Activated CD4-positive, CD25-positive, alpha-beta regulatory T cell treated with anti-CD3 and anti-CD28 coated beads, Interleukin-2, amount 50 U/mL, for 72 hours (primary cell): ENCODE data around the gene PHACTR1.
"Not testable (repeated sequence)": the region's sequence is repeated elsewhere in the genome, so short reads cannot be mapped to it uniquely, and the experiment has no call there.

Experiments used
- DNase-seq: peaks from one replicate; pipeline ENCODE4 v3.0.0; 2021

Gene PHACTR1

DNA sequence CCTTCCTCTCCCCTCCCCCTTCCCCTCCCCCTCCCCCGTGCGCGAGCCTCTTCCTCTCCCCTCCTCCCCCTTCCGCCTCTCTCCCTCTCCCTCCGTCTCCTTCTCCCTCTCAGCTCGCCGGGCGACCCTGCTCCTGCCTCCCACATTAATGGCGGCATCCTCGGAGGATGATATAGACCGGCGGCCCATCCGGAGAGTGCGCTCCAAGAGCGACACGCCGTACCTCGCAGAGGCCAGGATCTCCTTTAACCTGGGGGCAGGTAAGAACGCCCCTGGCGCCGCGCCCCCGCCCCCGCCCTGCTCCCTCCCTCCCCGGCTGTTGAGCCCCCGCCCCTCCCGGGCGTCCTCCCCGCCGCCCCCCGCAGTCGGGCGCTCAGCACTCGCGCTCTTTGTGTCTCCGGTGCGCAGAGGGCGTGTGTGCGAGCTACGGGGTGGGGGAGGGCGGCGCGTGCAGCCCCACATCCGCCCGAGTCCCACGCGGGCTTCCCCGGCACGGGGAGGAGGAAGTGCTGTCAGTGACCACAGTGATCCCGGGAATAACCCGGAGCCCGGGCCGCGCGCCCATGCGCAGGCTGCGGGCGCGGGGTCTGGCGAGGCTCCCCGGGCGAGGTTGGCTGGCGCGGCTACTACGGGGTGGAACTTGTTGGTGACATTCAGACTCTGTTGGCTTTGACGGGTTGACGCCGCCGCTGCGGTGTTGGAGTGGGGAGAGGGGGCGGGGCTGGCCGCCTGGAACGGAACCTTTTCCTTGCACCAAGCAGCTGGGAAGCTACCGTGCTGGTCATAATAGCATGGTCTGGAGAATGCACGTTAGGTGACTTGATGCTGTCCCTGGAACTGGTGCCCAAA is 33.2 kb downstream of the PHACTR1 start:
- no peak for DNase-seq

DNA sequence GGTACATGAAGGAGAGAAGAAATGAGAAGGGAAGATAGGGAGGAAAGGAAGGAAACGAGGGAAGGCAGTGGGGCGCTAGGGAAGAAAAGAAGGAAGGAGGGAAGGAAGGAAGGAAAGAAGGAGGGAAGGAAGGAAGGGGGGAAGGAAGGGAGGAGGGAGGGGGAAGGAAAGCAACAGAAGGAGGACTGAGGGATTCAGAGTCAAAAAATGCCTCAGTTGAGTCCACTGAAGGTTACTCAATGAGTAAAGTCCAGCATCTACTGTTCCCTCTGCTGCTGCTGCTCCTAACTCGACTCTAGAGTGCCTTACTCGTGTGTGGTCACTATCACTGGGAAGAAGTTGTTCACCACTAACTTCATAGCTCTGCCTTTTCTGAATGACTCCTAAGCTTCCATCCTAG is 33.8 kb downstream of the PHACTR1 start:
- no peak for DNase-seq

DNA sequence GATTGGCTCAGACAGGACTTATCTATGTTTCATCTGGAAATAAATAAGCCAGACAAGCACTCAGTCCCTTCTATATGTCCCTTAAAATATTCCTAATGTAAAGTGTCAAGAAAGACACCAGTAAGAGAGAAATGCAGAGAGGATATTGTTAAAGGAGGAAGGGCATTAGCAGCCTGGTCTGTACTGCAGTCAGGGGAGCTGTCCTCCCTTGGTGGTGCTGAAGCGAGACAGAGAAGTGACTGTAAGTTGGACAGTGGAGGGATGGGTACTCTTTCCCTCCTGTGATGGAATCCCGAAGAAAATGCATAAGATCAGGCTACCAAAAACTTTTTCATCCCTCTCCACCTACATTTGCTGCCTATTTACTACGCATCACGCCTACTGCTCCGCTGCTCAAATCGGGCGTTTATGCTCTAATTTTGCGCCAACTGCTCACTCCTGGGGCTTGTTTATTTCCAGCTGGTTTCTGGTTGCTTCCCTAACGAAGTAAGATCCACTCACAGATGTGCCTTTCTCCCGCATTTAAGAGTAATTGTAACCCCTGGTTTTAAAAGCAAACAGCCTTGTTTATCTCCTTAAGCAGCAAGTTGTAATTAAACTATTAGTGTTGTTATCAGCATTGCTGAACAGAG is 35.2 kb downstream of the PHACTR1 start:
- no peak for DNase-seq

DNA sequence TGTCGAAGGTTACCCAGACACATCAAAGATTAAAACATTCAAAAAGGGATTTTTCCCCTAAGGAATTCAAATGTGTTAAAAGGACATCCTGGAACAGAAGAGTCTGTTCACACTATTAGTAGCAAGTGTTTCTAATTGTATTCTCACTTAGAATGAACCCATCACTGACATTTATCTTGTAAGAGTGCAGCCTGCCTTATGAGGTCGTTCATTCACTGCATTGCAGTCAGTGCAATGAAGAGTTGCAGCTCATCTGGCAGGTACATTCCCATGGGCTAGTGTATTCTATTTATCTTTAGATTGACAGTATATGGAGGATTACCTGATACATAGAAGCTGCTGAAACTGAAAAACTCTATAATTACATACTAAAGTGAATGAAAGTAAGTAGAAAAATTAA is 36.5 kb downstream of the PHACTR1 start:
- DNase-seq = no peak

DNA sequence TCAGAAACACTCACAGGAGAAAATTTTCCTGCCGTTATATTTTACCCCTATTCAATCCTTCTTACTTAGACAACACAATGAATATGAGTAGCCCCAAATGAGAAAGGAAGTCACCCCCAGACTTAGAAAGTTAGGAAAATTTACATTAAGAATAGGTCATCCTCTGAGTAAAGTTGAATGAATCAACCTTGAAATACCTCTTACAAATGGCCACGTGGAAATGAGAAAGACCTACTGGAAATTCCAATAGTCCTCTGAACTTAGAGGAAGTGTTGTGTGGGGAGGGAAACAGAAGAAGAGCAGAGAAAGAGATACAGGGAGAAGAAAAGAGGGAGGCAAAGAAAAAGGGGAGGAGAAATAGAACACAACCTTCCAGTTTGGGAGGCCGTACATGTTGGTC is 43.7 kb downstream of the PHACTR1 start:
- DNase-seq = no peak

DNA sequence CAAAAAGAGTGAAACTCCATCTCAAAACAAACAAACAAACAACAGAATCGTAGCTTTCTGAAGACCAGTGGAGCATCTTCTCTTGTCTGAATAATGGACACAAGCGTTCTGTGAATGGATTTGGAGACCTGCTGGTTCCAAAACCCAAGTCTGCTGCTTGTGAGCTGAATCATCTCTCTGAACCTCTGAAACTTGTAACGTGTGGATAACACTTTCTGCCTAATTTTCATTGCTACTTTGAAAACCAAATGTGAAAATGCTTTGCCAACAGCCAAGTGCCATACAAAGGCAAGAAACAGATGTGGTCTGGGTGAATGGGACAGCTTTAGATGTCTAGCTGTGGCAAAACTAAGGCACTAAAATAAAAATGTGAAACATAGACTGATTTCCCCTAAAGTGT is 44.3 kb downstream of the PHACTR1 start:
- no peak for DNase-seq

DNA sequence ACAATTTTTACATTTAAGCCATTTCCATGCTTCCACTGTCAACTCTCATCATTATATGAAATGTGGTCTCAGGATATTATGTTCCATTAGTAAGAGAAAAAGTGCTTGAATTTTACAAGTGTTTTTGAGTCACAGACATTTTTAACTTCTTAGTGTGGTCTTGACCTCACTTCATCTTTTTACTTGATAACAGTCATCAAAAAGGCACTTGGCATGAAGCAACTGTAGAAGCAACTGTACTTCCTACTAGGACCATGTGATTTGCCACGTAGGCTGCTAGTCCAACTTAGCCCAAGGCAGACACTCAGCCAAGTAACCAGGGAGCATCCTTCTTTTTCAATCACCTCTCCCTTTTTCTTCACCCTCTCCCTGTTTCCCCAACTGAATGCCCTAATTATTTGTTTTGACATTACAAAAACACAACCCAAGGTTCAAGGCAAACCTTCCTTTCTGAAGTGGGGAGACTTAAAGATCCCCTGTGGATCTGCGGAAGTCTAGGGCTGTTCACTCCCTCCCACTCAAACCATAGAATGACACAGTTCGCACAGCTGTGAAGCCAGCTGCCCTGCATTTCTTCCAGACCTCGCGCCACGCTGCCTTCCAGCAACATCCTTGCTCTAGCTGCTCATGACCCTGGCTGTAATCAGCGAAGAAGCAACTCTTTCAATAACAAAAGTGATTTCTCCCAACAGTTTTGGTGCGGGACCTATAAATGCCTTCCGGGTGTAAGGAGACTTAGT is 45.0 kb downstream of the PHACTR1 start:
- DNase-seq = no peak

DNA sequence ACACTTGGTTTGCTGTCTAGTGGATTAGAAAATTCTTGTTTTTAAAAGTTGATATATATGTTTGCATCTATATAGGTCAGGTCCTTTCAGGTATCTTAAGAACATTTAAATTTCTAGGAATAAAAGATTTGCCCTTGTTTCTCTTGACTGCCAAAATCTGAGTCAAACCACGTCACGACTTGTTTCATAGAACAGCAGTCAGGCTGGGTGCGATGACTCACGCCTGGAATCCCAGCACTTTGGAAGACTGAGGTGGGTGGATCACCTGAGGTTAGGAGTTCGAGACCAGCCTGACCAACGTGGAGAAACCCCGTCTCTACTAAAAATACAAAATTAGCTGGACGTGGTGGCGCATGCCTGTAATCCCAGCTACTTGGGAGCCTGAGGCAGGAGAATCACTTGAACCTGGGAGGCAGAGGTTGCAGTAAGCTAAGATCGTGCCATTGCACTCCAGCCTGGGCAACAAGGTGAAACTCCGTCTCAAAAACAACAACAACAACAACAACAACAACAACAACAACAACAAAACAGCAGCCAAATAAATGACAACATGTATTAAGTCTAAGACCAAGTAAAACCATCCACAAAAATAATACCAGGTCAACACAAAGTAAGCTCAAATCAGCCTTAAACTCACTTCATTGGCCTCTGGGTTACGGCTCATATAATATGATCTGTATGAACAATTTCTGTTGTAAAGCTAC is 46.3 kb downstream of the PHACTR1 start:
- DNase-seq = not testable (repeated sequence)

DNA sequence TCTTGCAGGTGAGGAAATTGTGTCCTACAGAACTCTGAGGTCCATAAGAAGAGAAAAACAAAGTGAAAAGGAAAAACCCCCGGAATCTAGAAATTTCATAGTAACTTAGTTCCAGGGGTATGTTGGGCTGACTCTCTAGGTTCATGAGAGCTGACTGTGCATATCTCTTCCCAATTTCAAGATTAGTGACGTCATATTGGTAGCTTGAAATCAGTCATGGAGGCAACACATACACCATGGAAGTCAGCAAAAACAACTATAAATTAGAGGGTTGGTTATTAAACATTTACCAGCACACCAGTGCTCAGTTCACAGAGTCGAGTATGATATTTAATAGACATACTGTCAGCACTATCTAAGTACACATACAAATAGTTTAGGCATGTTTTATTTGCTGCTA is 49.8 kb downstream of the PHACTR1 start:
- DNase-seq = no peak

DNA sequence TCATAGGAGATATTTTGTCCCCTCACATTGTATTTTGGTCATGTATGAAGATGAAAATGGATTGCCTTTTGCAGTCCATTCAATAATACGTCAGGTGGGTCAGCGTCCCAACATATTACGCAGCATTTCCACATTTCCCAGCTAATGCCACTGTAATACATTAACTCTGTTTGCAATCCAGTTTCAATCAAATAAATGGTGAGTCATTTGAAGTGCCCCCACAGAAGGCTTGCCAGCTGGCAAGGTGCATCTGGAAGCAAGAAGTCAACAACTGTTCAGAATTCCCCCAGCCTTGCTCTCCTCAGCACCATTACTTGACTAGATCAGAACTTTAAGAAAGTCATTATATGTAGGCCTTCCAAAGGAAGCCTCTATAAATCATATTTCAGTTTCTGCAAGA is 50.4 kb downstream of the PHACTR1 start:
- DNase-seq = no peak

DNA sequence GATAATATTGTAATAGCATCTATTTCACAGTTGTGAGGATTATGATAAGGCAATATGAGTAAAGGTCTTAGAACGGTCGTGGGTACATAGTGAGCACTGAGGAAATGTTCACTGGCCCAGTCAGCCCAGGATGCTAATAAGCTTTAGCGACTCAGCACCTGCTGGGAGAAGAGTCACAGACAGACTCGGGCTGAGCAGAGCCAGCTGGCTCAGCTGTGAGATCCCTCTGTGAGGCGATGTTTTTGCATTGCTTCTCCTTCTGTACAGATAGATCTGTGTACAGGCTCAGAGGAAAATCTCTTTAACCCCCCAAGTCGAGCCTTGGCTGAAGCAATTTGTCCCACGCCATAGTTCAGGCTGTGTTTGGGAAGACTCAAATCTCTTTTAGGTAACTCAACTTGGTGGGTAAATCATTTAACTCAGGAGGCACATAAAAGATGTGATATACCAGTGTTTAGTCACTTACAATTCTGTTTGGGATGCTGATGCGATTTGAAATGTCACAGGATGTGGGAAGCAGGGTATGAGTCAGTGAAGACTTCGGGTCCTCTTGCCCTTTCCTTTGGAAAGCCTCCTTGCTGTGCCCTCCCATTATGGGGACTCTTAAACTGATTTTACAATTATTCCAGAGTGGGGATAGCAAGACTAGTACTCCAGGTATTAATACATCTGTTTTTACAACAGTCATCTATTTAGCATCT is 53.1 kb downstream of the PHACTR1 start:
- no peak for DNase-seq

DNA sequence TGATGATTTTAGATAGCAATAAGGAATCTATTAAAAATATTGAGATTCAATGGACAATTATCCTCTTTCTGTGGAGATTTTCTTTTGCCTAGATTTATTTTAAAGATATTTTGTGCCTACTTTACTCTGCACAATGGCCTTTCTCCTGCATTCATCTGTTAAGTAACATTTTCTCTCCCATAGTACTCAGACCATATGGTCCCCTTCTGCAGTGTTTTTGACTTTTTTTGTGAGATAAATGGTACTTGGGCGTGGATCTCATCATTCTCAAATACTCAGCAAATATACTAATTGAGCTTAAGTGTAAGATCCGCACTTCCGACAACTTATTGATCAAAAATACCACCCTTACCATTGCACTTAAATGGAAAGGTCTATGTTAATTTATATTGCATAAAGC is 55.8 kb downstream of the PHACTR1 start:
- DNase-seq = no peak

DNA sequence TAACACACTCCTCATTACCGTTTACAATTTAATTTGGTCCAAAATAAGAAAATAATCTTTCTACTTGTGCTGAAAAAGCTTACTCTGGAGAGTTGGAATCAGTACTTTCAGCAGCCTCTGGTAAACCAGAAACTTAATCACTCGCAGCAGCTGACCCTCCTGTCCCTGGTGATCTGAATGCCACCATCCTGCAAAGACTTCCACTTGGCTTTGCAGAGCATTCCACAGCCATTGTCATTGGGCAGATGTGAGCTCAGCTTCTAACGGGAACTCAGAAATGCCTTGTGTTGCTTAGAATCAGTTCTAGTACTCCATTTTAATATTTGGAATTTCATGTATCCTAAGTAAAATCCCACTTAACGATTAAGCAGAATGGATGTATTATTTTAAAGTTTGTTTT is 59.7 kb downstream of the PHACTR1 start:
- no peak for DNase-seq

DNA sequence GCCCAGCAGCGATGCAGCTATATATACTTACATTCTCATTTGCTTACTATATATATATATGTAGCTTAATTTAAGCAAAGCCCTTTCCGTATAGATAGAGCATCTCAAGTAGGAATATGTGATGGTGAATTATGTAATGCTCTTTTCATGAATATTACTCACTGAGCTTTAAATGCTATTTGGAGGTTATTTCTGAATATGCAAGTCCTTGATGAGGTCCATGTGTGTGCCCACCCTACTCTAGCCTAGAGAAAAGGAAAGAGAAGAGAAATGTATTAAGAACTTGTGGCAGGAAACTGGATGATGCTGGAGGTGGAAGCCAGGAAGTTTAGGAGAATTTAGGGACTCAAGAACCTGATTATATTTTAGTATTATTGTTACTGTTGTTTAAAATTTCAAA is 63.2 kb downstream of the PHACTR1 start:
- DNase-seq = no peak

DNA sequence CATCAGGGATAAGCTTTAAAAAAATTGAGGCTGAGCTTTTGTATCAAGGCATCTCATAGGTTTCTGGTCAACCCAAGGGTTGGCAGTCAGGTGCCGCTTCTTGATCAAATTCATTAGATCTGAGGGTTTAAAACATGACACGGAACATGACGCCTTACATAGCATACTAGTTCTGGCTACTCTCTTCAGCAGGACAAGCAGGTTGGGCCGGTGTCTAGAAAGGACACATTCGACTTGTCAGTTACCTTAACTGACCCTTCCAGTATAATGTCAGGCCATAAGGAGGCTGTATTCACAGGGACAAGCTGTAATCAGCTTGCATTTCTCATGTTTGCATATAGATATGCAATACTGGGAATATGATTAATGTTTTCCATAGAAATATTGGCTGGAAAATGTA is 65.6 kb downstream of the PHACTR1 start:
- no peak for DNase-seq

DNA sequence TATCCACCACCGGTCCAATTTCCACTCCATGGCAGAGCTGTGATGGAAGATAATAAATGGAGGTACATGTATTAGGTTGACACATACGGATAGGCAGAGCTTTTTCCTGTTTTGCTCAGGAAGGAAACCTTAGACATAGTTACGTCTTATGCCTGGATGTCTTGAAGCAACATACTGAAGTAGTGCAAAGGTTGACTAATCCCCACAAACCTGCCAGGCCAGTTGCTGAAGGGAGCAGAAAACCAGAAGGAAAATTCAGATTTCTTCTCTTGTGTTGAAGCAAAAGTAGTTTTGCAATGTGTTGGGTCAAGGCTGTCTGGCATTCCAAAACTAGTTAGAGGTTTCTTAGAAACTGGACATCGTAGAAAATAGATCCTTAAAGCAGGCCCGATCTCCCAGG is 68.7 kb downstream of the PHACTR1 start:
- DNase-seq = no peak

DNA sequence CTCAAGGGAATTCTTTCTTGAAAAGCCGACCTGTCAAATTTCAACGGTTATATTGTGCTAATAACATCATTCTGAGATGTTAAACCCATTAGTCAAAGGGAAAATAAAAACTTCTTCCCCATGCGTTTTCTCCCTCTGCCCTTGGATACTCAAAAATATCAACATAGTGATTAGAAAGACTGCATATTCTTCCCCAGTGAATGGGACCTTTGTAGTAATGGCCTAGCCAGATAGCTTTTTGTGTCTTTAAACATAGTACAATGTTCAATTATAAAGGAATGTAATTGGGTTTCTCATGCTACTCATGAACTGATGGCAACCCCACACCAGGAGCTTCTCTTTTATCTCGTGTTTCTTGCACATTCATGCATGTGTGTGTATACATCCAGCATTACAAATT is 69.4 kb downstream of the PHACTR1 start:
- DNase-seq = no peak

DNA sequence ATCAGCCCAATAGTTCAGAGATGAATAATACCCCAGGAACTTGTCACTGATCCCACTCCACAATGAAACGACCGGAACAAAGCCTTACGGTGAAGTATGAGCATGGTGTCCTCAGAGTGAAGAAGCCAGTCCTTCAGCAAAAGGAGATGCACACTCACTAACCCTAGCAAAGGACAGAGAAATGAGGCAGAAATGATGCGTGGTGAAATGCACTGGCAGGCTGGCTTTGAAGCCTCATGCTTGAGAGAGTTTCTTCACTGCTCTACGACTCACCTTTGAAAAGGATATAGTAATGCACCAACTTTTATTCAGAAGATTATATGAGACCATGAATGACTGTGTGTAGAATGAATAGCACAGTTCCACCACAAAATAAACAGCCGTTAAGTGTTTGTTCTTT is 74.8 kb downstream of the PHACTR1 start:
- DNase-seq = no peak

DNA sequence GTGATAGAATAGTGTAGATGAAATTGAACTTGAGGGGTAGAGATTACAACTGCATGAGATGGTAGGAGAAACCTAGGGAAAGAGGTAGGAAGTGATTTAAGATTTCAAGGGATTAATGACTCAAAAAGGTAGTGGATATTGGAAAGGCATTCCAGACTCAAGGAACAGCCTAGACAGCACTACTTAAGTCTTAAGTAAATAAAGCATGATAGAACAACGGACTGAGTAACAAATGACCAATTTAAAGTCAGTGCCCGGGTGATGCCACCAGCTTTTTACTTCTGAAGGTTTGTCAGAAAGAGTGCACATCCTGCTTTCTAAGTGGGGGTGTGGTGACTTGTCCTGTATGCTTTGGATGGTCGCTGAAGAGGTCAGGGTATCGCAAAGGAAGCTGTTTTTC is 81.8 kb downstream of the PHACTR1 start:
- DNase-seq = no peak

DNA sequence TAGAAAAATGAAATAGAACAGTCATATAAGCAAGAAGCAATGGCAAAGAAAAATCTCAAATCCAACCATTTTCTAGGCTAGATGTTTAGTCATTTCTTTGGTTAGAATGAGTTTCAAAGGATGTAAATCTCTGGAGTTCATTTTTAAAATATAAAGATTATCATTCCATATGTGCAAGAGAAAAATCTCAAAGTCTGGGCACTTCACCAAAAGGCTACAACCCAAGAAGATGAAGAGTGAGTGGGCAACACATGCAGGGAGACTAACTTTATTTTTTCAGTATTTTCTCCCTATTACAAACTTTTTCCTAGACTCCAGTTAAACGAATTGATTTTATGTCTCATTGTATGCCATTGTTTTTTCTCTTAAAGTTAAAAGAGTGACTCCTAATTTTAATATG is 83.6 kb downstream of the PHACTR1 start:
- no peak for DNase-seq

DNA sequence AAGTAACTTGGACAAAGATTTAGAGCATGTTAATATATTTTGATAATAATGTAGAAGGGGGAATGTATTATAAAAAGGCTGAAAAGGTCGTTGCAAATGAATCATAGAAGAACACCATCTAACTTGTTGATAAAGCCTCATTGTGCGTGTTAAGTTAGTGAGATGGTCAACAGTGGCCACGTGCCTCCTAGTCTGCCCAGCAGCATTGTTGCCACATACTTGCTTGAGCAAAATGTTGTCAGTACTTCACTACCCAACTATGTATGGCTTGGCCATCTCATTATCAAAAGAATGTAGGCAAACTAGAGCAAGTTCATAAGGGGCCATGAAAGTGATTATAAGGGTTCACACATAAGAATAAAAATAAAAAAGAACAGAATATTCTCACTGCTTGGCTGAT is 84.6 kb downstream of the PHACTR1 start:
- no peak for DNase-seq

DNA sequence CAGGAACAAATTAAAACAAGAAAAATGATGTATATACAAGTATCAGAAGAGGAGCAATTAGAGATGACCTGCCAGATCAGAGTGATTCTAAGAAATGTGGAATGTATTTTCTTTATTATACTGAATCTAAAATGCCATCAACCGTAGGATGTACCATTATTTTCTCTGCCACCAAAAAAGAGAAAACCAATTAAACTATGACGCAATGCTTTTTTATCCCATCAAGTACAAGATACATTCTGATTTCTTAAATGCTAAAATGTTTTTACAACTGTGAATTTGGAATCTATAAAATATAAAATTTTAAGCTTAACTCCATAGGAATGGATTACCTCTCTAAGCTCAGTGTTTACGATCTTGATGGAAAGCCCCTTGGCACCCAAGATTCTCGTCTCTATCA is 85.9 kb downstream of the PHACTR1 start:
- no peak for DNase-seq

DNA sequence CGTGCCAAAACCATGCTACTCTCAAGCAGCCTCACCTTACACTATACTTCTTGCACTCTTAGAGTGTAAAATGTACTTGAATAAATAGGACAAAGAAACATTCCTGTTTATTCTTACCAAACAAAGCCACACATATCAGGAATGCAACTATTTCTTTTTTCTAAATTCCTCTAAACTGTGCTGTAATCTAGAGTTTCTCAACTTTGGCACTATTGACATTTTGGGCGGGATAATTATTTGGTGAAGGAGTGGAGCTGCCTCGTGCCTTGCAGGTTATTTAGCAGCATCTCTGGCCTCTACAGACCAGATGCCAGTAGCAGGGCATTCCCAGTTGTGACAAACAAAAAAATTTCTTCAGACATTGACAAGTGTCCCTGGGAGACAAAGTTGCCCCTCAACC is 86.9 kb downstream of the PHACTR1 start:
- no peak for DNase-seq
